KBM-7 (cell line): Measurements from ENCODE around the gene JARID2.

ENCODE experiments used
- DNase-seq: peaks from one replicate; pipeline ENCODE4 v3.0.0-alpha.2; 2015
- in situ Hi-C: fragments of 300-500 bp; cut with MboI; formaldehyde crosslinking; loops from 2 replicates; pipeline ENCODE4 v1.14.3; 2020; ENCODE audit warnings: low sequenced_read_pairs, low pct_unique_long_range_greater_than_20kb, mixed read lengths

JARID2 gene

GRCh38 chr6:15246217-15246665 is 372 bp downstream of the JARID2 start:
- in situ Hi-C loops, result no loop called here
- DNase-seq, result peak; percentile 39

GRCh38 chr6:15246666-15247499 is 1.0 kb downstream of the JARID2 start:
- peak; percentile 41 for DNase-seq
- in situ Hi-C loops, result no loop called here

GRCh38 chr6:15247500-15248450 is 1.9 kb downstream of the JARID2 start:
- DNase-seq, result peak; percentile 66
- in situ Hi-C loops, result no loop called here

GRCh38 chr6:15248451-15249370 is 2.8 kb downstream of the JARID2 start:
- in situ Hi-C loops, result no loop called here
- peak; percentile 82 for DNase-seq

GRCh38 chr6:15249371-15250019 is 3.6 kb downstream of the JARID2 start:
- DNase-seq, result no peak

GRCh38 chr6:15250187-15251168 is 4.6 kb downstream of the JARID2 start:
- no peak for DNase-seq
- in situ Hi-C loops, result no loop called here

More at GRCh38 chr6:15249371-15250019, 3.6 kb downstream of the JARID2 start:
- in situ Hi-C loops, result no loop called here

- DNase-seq, result no peak
- in situ Hi-C loops, result no loop called here
Observed at GRCh38 chr6:15252195-15252594, 6.3 kb downstream of the JARID2 start.

- in situ Hi-C loops, result no loop called here
- DNase-seq, result peak; percentile 48
Observed at GRCh38 chr6:15253203-15254022, 7.5 kb downstream of the JARID2 start.

GRCh38 chr6:15254070-15254975 is 8.5 kb downstream of the JARID2 start:
- peak; percentile 57 for DNase-seq
- in situ Hi-C loops, result no loop called here

- peak; percentile 66 for DNase-seq
- in situ Hi-C loops, result no loop called here
Observed at GRCh38 chr6:15255481-15255880, 9.6 kb downstream of the JARID2 start.

GRCh38 chr6:15255909-15256395 is 10.1 kb downstream of the JARID2 start:
- in situ Hi-C loops, result no loop called here
- DNase-seq, result no peak

- in situ Hi-C loops, result no loop called here
- no peak for DNase-seq
Observed at GRCh38 chr6:15256538-15257271, 10.8 kb downstream of the JARID2 start.

GRCh38 chr6:15257357-15258132 is 11.7 kb downstream of the JARID2 start:
- in situ Hi-C loops, result no loop called here
- DNase-seq, result no peak

- DNase-seq, result no peak
- in situ Hi-C loops, result no loop called here
Observed at GRCh38 chr6:15259766-15260098, 13.9 kb downstream of the JARID2 start.
